ENCODE measurements around the gene CRABP2. TPM values are rescaled to one million over a fixed set of nuclear protein-coding genes. Genes with fewer than 3 reads are reported as not detected.

The CRABP2 gene
- total RNA-seq, 1 experiment from 2014 or later = 1.9 TPM

GRCh38 chr1:156692441-156692924 lies 12.9 kb downstream of the CRABP2 start:
- DNase-seq (ENCODE audit: unreplicated experiment) = no peak
- intact Hi-C loops (cut with micrococcal nuclease) = no loop called here
- BruUV-seq (replicated peaks) = no TSS peak
- Mint-ChIP-seq H3K4me1 (ENCODE audit: insufficient read depth, unreplicated experiment) (peaks cover 26% of the 10 kb centered on the region), H3K27ac (ENCODE audit: low read depth, unreplicated experiment) (no peak overlapping the region), H3K36me3 (ENCODE audit: insufficient read depth, unreplicated experiment) (no peaks in the 10 kb centered on the region), H3K9me3 (ENCODE audit: unreplicated experiment) (no peaks in the 10 kb centered on the region), H3K4me3 (ENCODE audit: unreplicated experiment) (no peak overlapping the region), H3K27me3 (ENCODE audit: insufficient read depth, unreplicated experiment) (peaks cover 51% of the 10 kb centered on the region)
- POLR2A ChIA-PET = interaction anchor here (0.6 to 9.7 kb wide), 4 partner anchors 8 to 108 kb away, joined by 3 to 187 read pairs (median 34); partner anchors contain the start of genes CRABP2, ISG20L2 and METTL25B
- TF ChIP-seq CTCF (IDR thresholded peaks at IDR 0.05; ENCODE audit: unreplicated experiment) = no peak
- CTCF ChIA-PET = interaction anchor here (0.6 to 47.2 kb wide), 7 partner anchors 15 to 167 kb away, joined by 3 to 2415 read pairs (median 43); partner anchors contain the start of genes CRABP2, INSRR, ISG20L2 and METTL25B

- ChIA-PET POLR2A (interaction anchor here (0.6 to 9.7 kb wide), 7 partner anchors 9 to 193 kb away, joined by 3 to 187 read pairs (median 7); partner anchors contain the start of genes CRABP2, ISG20L2 and METTL25B), CTCF (interaction anchor here (0.5 to 47.2 kb wide), 12 partner anchors 14 to 198 kb away, joined by 3 to 2415 read pairs (median 26); partner anchors contain the start of genes CRABP2, INSRR, ISG20L2 and METTL25B)
- no TSS peak for BruUV-seq (replicated peaks)
- no peaks in the 10 kb centered on the region for H3K9me3 Mint-ChIP-seq (ENCODE audit: unreplicated experiment)
- H3K27ac Mint-ChIP-seq (ENCODE audit: low read depth, unreplicated experiment) = no peak overlapping the region
- intact Hi-C loops (cut with micrococcal nuclease) = no loop called here
- no peak for TF ChIP-seq CTCF (IDR thresholded peaks at IDR 0.05; ENCODE audit: unreplicated experiment)
- peaks cover 44% of the 10 kb centered on the region for H3K27me3 Mint-ChIP-seq (ENCODE audit: insufficient read depth, unreplicated experiment)
- peak; percentile 69 for DNase-seq (ENCODE audit: unreplicated experiment)
- H3K36me3 Mint-ChIP-seq (ENCODE audit: insufficient read depth, unreplicated experiment) = no peaks in the 10 kb centered on the region
- peaks cover 26% of the 10 kb centered on the region for H3K4me1 Mint-ChIP-seq (ENCODE audit: insufficient read depth, unreplicated experiment)
- H3K4me3 Mint-ChIP-seq (ENCODE audit: unreplicated experiment) = no peak overlapping the region
Measured at GRCh38 chr1:156691665-156692440, 13.5 kb downstream of the CRABP2 start.

GRCh38 chr1:156691191-156691590 lies 14.2 kb downstream of the CRABP2 start:
- CTCF ChIA-PET = interaction anchor here (0.5 to 47.2 kb wide), 16 partner anchors 13 to 306 kb away, joined by 3 to 2415 read pairs (median 17); partner anchors contain the start of genes CRABP2, INSRR, ISG20L2 and METTL25B
- POLR2A ChIA-PET = interaction anchor here (0.6 to 9.7 kb wide), 7 partner anchors 10 to 194 kb away, joined by 3 to 187 read pairs (median 7); partner anchors contain the start of genes CRABP2, ISG20L2 and METTL25B
- Mint-ChIP-seq H3K27me3 (ENCODE audit: insufficient read depth, unreplicated experiment) (peaks cover 38% of the 10 kb centered on the region), H3K36me3 (ENCODE audit: insufficient read depth, unreplicated experiment) (no peaks in the 10 kb centered on the region), H3K4me3 (ENCODE audit: unreplicated experiment) (no peak overlapping the region), H3K9me3 (ENCODE audit: unreplicated experiment) (no peaks in the 10 kb centered on the region), H3K4me1 (ENCODE audit: insufficient read depth, unreplicated experiment) (peaks cover 26% of the 10 kb centered on the region), H3K27ac (ENCODE audit: low read depth, unreplicated experiment) (no peak overlapping the region)
- intact Hi-C loops (cut with micrococcal nuclease) = no loop called here
- no TSS peak for BruUV-seq (replicated peaks)
- TF ChIP-seq CTCF (IDR thresholded peaks at IDR 0.05; ENCODE audit: unreplicated experiment) = no peak
- no peak for DNase-seq (ENCODE audit: unreplicated experiment)

GRCh38 chr1:156690675-156691036 lies 14.7 kb downstream of the CRABP2 start:
- intact Hi-C loops (cut with micrococcal nuclease) = no loop called here
- Mint-ChIP-seq H3K36me3 (ENCODE audit: insufficient read depth, unreplicated experiment) (no peaks in the 10 kb centered on the region), H3K27ac (ENCODE audit: low read depth, unreplicated experiment) (no peak overlapping the region), H3K4me3 (ENCODE audit: unreplicated experiment) (no peak overlapping the region), H3K27me3 (ENCODE audit: insufficient read depth, unreplicated experiment) (peaks cover 37% of the 10 kb centered on the region), H3K9me3 (ENCODE audit: unreplicated experiment) (no peaks in the 10 kb centered on the region), H3K4me1 (ENCODE audit: insufficient read depth, unreplicated experiment) (peaks cover 26% of the 10 kb centered on the region)
- ChIA-PET POLR2A (interaction anchor here (0.8 to 9.7 kb wide), 10 partner anchors 12 to 78 kb away, joined by 3 to 187 read pairs (median 8); partner anchors contain the start of genes CRABP2, HDGF, ISG20L2 and METTL25B), CTCF (interaction anchor here (1.0 to 47.2 kb wide), 27 partner anchors 13 to 305 kb away, joined by 3 to 2415 read pairs (median 10); partner anchors contain the start of genes CRABP2, HDGF, INSRR and ISG20L2)
- DNase-seq (ENCODE audit: unreplicated experiment) = no peak
- no peak for TF ChIP-seq CTCF (IDR thresholded peaks at IDR 0.05; ENCODE audit: unreplicated experiment)
- no TSS peak for BruUV-seq (replicated peaks)
